CD4-positive, alpha-beta T cell treated with Interleukin-4 for 1 hour (primary cell): ENCODE results near the gene CENPVL3.
A peak's percentile ranks its signal among the peaks of the same experiment; 100 is the strongest.
"Not testable (repeated sequence)": the region's sequence is repeated elsewhere in the genome, so short reads cannot be mapped to it uniquely, and the experiment has no call there.

Source experiments
- DNase-seq, 2 donors: peaks; one replicate each; pipeline ENCODE4 v3.0.0-alpha.2; 2020 to 2022

Gene CENPVL3

GRCh38 chrX:51618241-51619155 is at the start of gene CENPVL3:
Gene CENPVL3 (minus strand): TSS chrX:51618912. CDS start chrX:51618873, 39 bp downstream.
- not testable (repeated sequence) for DNase-seq

GRCh38 chrX:51665981-51666380 is 47.3 kb upstream of the CENPVL3 start:
- no peak for DNase-seq

GRCh38 chrX:51643377-51643776 is 24.7 kb upstream of the CENPVL3 start:
- no peak for DNase-seq

DNA sequence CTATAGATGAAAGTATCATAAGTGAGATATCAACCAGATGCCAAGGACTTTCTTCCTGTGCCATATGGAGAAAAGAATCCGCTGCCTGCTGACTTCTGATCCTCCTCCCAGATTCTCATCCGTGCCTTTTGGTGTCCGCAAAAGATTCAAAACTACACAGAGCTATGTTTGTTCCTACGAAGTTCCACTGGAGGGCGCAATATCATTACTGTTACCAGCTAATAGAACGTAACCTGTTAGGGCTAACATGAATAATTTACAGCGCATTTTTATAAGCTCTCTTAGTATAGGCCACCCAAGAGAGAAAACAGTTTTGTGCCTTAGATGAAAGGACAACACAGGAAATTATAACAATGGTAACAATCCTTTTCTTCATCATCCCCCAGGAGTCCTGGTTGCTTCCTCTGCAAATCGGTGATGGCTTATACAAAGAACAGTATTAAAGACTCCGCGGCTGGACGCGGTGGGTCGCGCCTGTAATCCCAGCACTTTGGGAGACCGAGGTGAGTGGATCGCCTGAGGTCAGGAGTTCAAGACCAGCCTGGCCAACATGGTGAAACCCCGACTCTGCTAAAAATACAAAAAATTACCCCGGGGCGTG is 22.8 kb upstream of the CENPVL3 start:
- DNase-seq = peak in 1 of 2 donors; percentile 14

DNA sequence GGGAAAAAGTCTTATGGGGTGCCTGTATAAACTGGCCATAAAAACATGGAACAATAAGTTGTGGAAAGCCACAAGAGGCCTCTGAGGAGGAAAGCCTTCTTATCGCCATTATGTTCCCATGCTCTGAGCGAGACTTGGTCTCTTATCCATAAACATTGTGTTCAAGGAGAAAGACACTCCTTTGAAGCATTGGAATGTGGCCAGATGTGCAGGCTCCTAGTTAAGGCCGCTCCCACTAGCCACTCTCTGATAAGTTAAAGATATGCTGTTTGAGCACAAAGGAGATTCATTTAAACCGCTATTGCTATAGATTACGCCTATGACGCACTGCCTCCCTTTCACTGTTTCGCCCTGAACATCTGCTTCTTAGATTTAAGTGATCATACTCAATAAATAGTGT is 17.8 kb upstream of the CENPVL3 start:
- DNase-seq = not testable (repeated sequence)

GRCh38 chrX:51614353-51615012 is 4.2 kb downstream of the CENPVL3 start:
- DNase-seq = peak in 1 of 2 donors; percentile 16

GRCh38 chrX:51608766-51609165 is 9.9 kb downstream of the CENPVL3 start:
- DNase-seq = no peak

DNA sequence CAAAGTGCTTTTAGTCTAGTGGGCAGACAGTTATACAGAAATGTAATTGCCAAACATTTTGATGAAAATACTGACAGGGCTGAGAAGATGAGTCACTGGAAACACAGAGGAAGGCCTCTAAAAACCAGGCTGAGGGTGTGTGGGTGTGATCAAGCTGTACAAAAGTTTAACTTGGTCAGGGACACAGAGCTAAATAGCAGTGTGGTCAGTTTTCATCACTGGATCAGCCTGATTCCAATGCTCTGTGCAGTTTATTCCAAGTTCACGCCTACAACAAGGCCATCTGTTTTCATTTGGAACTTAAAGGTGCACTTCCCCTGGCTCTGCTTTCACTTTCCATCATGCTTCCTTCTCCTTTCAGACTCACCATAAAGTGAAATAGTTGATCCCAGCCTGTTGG is 10.6 kb downstream of the CENPVL3 start:
- DNase-seq = no peak

DNA sequence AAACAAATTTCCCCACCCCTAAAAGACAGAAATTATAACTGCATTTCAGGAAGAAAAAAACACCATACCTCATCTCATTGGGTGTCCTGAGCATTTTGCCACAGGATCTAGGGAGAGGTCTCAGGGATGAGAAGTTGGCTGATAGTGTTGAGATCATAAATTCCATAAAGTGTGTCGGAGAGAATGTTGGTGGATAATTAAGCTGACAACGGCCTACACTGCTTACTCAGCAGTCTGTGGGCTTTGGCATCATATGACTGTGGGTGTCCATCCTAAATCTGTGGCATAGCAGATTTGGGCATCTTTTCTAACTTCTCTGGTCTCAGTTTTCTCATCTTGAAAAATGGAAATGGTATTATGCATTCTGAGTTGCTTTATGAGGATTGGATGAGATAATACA is 12.3 kb downstream of the CENPVL3 start:
- DNase-seq = no peak

GRCh38 chrX:51598899-51599298 is 19.8 kb downstream of the CENPVL3 start:
- DNase-seq = no peak

DNA sequence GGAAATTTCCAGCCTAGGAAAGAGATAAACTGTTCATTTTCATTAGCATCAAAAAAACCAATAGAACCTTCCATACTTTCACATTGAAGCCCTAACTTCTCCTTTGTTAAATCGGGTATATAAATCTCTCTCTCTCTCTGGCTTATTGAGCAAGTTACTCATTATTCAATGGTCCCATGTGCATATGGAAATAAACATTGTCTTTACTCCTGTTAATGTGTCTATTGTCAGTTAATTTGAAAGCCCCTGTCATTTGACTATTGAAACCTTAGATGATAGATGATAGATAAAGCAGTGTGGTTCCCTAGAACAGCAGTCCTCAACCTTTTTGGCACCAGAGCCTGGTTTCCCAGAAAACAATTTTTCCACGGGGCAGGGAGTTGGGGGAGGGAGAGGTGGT is 46.8 kb downstream of the CENPVL3 start:
- DNase-seq = no peak

DNA sequence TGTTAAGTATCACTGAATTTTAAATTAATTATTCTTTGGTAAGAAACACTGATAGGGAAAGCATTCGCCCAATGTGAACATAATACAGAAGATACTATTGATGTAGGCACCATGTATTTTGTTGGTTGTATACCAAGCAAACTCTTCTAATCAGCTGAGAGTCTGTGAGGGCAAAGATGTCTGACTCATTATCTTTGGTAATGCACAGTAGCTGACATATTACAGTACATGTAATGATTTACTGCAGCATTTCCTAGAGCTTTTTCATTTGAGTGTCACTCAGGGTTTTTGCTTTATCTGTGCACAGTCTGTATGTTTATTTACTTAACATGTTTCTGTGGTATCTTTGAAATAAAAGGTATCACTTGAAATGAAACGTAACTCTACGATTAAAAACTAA is 49.2 kb downstream of the CENPVL3 start:
- no peak for DNase-seq

DNA sequence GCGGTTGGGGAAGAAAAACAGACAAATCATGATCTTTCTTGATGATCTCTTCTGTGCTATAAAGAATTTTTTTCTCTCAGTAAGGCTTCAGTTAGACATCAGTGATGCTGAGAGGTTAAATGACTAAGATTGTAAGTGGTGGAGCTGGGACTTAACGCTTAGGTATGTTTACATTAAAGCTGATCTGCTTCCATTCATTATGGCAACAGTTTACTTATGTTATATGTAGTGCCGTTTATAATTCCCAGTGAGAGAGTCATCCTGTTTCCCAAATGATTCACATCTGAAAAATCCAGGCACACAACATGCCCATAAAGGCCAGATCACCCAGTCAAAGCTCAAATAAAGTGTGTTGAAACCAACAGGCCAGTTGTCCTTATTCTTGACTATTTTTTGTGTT is 50.1 kb downstream of the CENPVL3 start:
- no peak for DNase-seq
